ENCODE measurements around the gene KMT2E. TPM values are rescaled to one million over a fixed set of nuclear protein-coding genes. Genes with fewer than 3 reads are reported as not detected.
A peak's percentile ranks its signal among the peaks of the same experiment; 100 is the strongest.

Gene KMT2E
- total and polyA plus RNA-seq, 2 experiments from 2014 or later = 78.4 to 131 TPM

DNA sequence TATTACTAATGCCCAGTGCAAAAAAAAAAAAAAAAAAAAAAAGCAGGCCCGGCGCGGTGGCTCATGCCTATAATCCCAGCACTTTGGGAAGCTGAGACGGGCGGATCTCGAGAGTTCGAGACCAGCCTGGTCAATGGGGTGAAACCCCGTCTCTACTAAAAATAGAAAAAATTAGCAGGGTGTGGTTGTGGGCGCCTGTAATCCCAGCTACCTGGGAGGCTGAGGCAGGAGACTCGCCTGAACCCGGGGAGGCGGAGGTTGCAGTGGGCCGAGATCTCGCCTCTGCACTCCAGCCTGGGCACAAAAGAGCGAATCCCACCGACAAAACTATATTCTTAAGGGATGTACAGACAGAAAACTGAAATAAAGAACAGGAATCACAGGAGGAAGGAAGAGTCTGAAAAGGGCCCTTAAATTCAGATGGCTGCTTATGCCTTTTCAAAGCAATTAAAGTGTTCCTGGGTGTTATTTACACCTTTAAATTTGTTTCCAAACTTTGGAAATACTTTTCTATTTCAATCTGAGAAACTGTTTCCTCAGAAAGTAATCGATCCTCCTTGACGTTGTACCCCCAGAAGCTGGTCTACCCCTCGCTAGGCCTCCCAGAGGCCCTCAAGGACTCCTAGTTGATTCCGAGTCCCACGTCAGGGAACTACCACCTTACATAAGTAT, 2.0 kb upstream of the KMT2E start:
- TF ChIP-seq CTCF (IDR thresholded peaks at IDR 0.05; ENCODE audit: low read depth, low read length) = no peak
- H3K4me1 ChIP-seq (ENCODE audit: low read depth) = peaks cover 18% of the 10 kb centered on the region
- no peak for DNase-seq (ENCODE audit: low read depth in 1 of 2, low spot score in 1 of 2)
- H3K36me3 ChIP-seq = peaks cover 3% of the 10 kb centered on the region
- H3K27me3 ChIP-seq = no peaks in the 10 kb centered on the region
- peak overlapping the region; percentile 81 for H3K4me3 ChIP-seq
- H3K27ac ChIP-seq = peak overlapping the region; percentile 100
- H3K9me3 ChIP-seq (ENCODE audit: low read depth) = no peaks in the 10 kb centered on the region

DNA sequence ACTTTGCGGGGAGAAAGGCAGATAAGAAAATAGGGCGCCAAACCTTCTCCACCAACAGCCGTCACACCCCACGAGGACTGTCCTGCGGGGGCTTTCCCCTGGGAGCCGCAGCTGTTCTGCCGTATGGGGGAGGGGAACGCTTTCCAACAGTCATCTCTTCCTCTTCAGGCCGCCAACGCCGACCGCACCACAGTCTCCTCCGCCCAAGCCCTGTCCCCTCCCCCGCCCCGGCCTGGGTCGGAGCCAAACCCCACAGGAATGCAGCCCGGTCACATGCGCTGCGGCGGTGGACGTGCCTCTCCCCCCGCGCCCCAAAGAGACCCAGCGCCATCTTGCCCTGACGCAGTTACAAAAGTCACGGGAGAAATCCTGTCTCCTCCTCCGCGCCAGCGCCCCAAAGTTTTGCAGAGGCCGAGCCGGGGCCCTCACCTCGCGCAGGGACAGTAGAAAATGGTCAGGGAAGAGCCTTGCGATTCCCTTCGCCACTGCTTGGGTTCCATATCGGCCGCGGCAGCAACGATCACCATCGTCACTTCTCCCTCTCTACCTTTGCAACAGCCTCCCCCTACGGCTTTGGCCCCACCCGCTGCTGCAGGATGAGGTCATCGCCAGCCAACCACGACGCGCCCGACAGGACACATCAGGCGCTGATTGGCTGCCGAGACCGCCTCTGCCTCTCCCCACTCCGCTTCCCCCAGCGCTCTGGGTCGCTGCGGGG, 1.3 kb upstream of the KMT2E start:
- Histone ChIP-seq H3K27ac (peak overlapping the region; percentile 100), H3K4me1 (ENCODE audit: low read depth) (peaks cover 23% of the 10 kb centered on the region), H3K4me3 (peak overlapping the region; percentile 81), H3K36me3 (peaks cover 3% of the 10 kb centered on the region), H3K9me3 (ENCODE audit: low read depth) (no peaks in the 10 kb centered on the region), H3K27me3 (no peaks in the 10 kb centered on the region)
- DNase-seq (ENCODE audit: low read depth in 1 of 2, low spot score in 1 of 2) = peak; percentile 98 to 99
- TF ChIP-seq CTCF (IDR thresholded peaks at IDR 0.05; ENCODE audit: low read depth, low read length) = no peak

DNA sequence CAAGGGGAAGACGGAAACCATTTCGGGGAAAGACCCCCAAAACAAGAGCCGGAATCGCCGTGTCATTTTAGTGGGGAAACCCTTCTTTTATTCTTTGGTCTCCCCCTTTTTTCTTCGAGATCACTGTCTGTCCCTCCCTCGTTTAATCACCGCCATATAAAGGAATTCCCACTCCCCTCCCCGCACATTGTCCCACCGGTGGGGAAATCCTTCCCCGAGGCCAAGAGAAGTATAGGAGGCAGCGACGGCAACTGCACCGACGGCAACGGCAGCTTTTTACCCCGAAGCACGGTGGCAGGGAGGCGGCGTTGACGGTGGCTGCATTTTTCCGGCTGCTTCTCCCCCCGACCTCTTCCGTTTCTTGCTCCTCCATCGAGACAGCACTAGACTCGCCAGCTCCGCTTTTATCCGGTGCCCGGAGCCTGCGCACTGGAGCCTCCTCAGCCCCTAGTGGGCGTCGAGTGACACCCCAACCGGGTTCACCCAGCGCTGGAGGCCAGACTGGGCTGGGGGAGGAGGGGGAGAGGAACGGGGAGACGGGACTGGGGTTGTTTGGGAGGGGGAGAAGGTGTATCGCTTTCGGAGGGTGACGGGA, 687 bp upstream of the KMT2E start:
- Histone ChIP-seq H3K36me3 (no peaks in the 10 kb centered on the region), H3K27me3 (no peaks in the 10 kb centered on the region), H3K4me1 (ENCODE audit: low read depth) (peaks cover 29% of the 10 kb centered on the region), H3K27ac (peak overlapping the region; percentile 100), H3K9me3 (ENCODE audit: low read depth) (no peaks in the 10 kb centered on the region), H3K4me3 (peak overlapping the region; percentile 81)
- DNase-seq (ENCODE audit: low read depth in 1 of 2, low spot score in 1 of 2) = peak; percentile 94 to 97
- TF ChIP-seq CTCF (IDR thresholded peaks at IDR 0.05; ENCODE audit: low read depth, low read length) = peak; percentile 64

- no peak for TF ChIP-seq CTCF (IDR thresholded peaks at IDR 0.05; ENCODE audit: low read depth, low read length)
- peak; percentile 49 to 54 for DNase-seq (ENCODE audit: low read depth in 1 of 2, low spot score in 1 of 2)
- peak overlapping the region; percentile 81 for H3K4me3 ChIP-seq
- no peaks in the 10 kb centered on the region for H3K27me3 ChIP-seq
- no peaks in the 10 kb centered on the region for H3K9me3 ChIP-seq (ENCODE audit: low read depth)
- H3K36me3 ChIP-seq = no peaks in the 10 kb centered on the region
- H3K4me1 ChIP-seq (ENCODE audit: low read depth) = peaks cover 36% of the 10 kb centered on the region
- H3K27ac ChIP-seq = peak overlapping the region; percentile 100
Observed at GRCh38 chr7:105014693-105015389, 836 bp downstream of the KMT2E start.

DNA sequence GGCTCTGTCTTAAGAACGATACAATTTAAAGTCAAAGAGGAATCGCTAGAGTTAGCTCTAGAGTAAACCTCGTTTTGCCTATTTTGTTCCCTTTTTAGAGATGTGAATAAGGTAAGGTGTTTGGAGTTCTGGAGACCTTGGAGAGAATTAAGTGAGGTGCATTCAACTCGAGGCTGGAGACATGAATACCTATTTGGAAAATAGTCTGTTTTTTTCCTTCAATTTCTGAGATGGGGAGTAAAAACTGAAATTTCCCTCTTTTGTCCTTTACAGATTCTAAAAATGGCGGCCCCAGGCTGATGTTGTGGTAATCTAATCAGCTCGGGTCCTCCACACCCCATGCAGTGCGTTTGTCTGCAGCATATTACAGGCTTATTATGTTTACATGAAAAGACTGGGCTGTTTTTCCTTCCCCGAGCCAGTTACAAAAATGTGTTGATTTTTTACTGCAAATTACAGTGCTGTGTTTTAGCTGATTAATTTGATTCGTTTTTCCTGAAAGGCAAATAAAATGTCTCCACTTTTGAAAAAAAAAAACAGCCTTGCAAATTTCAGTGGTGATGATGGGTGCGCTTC, 1.5 kb downstream of the KMT2E start:
- Histone ChIP-seq H3K36me3 (no peaks in the 10 kb centered on the region), H3K4me1 (ENCODE audit: low read depth) (peaks cover 30% of the 10 kb centered on the region), H3K4me3 (peak overlapping the region; percentile 81), H3K9me3 (ENCODE audit: low read depth) (no peaks in the 10 kb centered on the region), H3K27ac (peak overlapping the region; percentile 100), H3K27me3 (no peaks in the 10 kb centered on the region)
- no peak for TF ChIP-seq CTCF (IDR thresholded peaks at IDR 0.05; ENCODE audit: low read depth, low read length)
- peak; percentile 45 to 58 for DNase-seq (ENCODE audit: low read depth in 1 of 2, low spot score in 1 of 2)
